Measurements from ENCODE around the gene PAK6. TPM values are rescaled to one million over a fixed set of nuclear protein-coding genes. Genes with fewer than 3 reads are reported as not detected.

Gene PAK6
- total and polyA plus RNA-seq, 9 of the 15 experiments (the other 6 are each of a cell fraction or from before 2014, with no cell fraction given) = 0.03 to 0.74 (median 0.16) TPM; not detected in 2

- TF ChIP-seq FUS (optimal IDR thresholded peaks at IDR 0.05; ENCODE audit: low read depth, low read length) (no peak), ZNF589 (CRISPR knock-in tag; IDR thresholded peaks at IDR 0.05; ENCODE audit: low read depth) (no peak), GTF2A2 (tag; IDR thresholded peaks at IDR 0.05) (no peak), TEAD2 (tag; IDR thresholded peaks at IDR 0.05) (no peak), C11orf30 (IDR thresholded peaks at IDR 0.05; ENCODE audit: low read depth) (no peak), ZNF609 (CRISPR knock-in tag; IDR thresholded peaks at IDR 0.05; ENCODE audit: borderline replicate concordance) (no peak), MBD1 (CRISPR knock-in tag; IDR thresholded peaks at IDR 0.05) (no peak), L3MBTL2 (IDR thresholded peaks at IDR 0.05) (no peak), GTF2E2 (tag; IDR thresholded peaks at IDR 0.05) (no peak), XRCC3 (IDR thresholded peaks at IDR 0.05) (no peak), XRCC4 (IDR thresholded peaks at IDR 0.05; ENCODE audit: extremely low read depth, insufficient read depth, insufficient read length) (no peak), EZH2 (IDR thresholded peaks at IDR 0.05; ENCODE audit: borderline replicate concordance, low read depth, low read length) (no peak), NCOA2 (IDR thresholded peaks at IDR 0.05; ENCODE audit: partially characterized antibody in 2 of 2) (no peak), ZNF830 (CRISPR knock-in tag; IDR thresholded peaks at IDR 0.05) (no peak), MLX (CRISPR knock-in tag; conservative IDR thresholded peaks at IDR 0.05) (no peak), NCOA6 (IDR thresholded peaks at IDR 0.05) (no peak), ZNF561 (CRISPR knock-in tag; conservative IDR thresholded peaks at IDR 0.05) (no peak)
These were observed 71.4 kb downstream of the PAK6 start (continued) for GRCh38 chr15:40310001-40310959.

Measured in K562 (cell line).